SK-N-SH (cell line): ENCODE data around the gene LRP1-AS. TPM values are rescaled to one million over a fixed set of nuclear protein-coding genes. Genes with fewer than 3 reads are reported as not detected.

Experiments used
- CTCF ChIA-PET: fragments of 300-600, 350-600 bp; formaldehyde crosslinking; extraction: SDS; loops from one replicate; lab custom pipeline; 2021; lab: Yijun Ruan, JAX
- POLR2A ChIA-PET: fragments of 350-600 bp; sonication (Branson Sonifier 250); formaldehyde crosslinking; extraction: SDS; loops from one replicate; lab custom pipeline; 2020; ENCODE audit warnings: antibody characterized with exemption, inconsistent platforms; lab: Yijun Ruan, JAX
- DNase-seq: peaks from one replicate; pipeline ENCODE4 v3.0.0; 2012
- H2AFZ ChIP-seq: fragments of 200-600 bp; sonication (generic); 2 replicates; pipeline ENCODE4 v1.8.1; 2016; ENCODE audit warnings: antibody characterized with exemption, mild to moderate bottlenecking, low read depth
- H3F3A ChIP-seq: fragments of 200-600 bp; sonication (generic); replicated peaks from 2 replicates; pipeline ENCODE3; 2016; ENCODE audit warnings: antibody characterized with exemption, mild to moderate bottlenecking; ENCODE audit not compliant: insufficient read depth
- H3K27ac ChIP-seq, 2 experiments: fragments of 200-500 bp in 1 of 2; fragments of 200-600 bp in 1 of 2; sonication (Bioruptor generic) in 1 of 2; sonication (generic), shearing (Covaris generic) in 1 of 2; 2 replicates each; pipeline versions ENCODE4 v1.5.1 to v1.6.1; 2014 to 2016; ENCODE audit warnings: low read depth in 2 of 2, inconsistent platforms in 1 of 2, low read length in 1 of 2, mild to moderate bottlenecking in 1 of 2, mixed read lengths in 1 of 2
- H3K27me3 ChIP-seq: fragments of 200-600 bp; sonication (generic), shearing (Covaris generic); 2 replicates; pipeline ENCODE4 v1.6.1; 2016; ENCODE audit warnings: mixed run types; ENCODE audit not compliant: insufficient read depth
- H3K36me3 ChIP-seq, 2 experiments: fragments of 200-500 bp in 1 of 2; fragments of 200-600 bp in 1 of 2; sonication (Bioruptor generic) in 1 of 2; sonication (generic) in 1 of 2; replicated peaks in 1 of 2; 2 replicates each; pipeline versions ENCODE3 to v1.5.1; 2014 to 2016; ENCODE audit warnings: low read length in 1 of 2, mild to moderate bottlenecking in 1 of 2; ENCODE audit not compliant: insufficient read depth in 2 of 2, control insufficient read depth in 1 of 2
- H3K4me1 ChIP-seq, 2 experiments: fragments of 200-500 bp in 1 of 2; fragments of 200-600 bp in 1 of 2; sonication (Bioruptor generic) in 1 of 2; sonication (generic), shearing (Covaris generic) in 1 of 2; 2 replicates each; pipeline versions ENCODE4 v1.5.1 to v1.6.1; 2014 to 2016; ENCODE audit warnings: low read depth in 1 of 2, low read length in 1 of 2, mixed run types in 1 of 2; ENCODE audit not compliant: insufficient read depth in 2 of 2, control insufficient read depth in 1 of 2
- H3K4me2 ChIP-seq: fragments of 200-600 bp; sonication (generic), shearing (Covaris generic); 2 replicates; pipeline ENCODE4 v1.6.1; 2017; ENCODE audit warnings: mixed run types
- H3K4me3 ChIP-seq, 2 experiments: fragments of 200-500 bp in 1 of 2; fragments of 200-600 bp in 1 of 2; sonication (Bioruptor generic) in 1 of 2; sonication (generic), shearing (Covaris generic) in 1 of 2; 2 replicates each; pipeline versions ENCODE4 v1.5.1 to v1.8.1; 2014 to 2016; ENCODE audit warnings: low read depth in 2 of 2, inconsistent platforms in 1 of 2, low read length in 1 of 2, mild to moderate bottlenecking in 1 of 2, mixed read lengths in 1 of 2, moderate library complexity in 1 of 2
- H3K79me2 ChIP-seq: fragments of 200-600 bp; sonication (generic); 2 replicates; pipeline ENCODE4 v1.8.1; 2017; ENCODE audit warnings: mild to moderate bottlenecking; ENCODE audit not compliant: insufficient read depth
- H3K9ac ChIP-seq: fragments of 200-600 bp; sonication (generic); 2 replicates; pipeline ENCODE4 v1.6.1; 2017; ENCODE audit warnings: mixed run types
- H3K9me2 ChIP-seq: fragments of 200-600 bp; sonication (generic); 2 replicates; pipeline ENCODE4 v1.6.1; 2017; ENCODE audit warnings: mixed run types
- H3K9me3 ChIP-seq: fragments of 200-600 bp; sonication (generic); 2 replicates; pipeline ENCODE4 v1.6.1; 2017; ENCODE audit warnings: mixed run types, mild to moderate bottlenecking, moderate library complexity
- H4K20me1 ChIP-seq: fragments of 200-600 bp; sonication (generic); 2 replicates; pipeline ENCODE4 v1.6.1; 2017; ENCODE audit warnings: mild to moderate bottlenecking, mixed run types; ENCODE audit not compliant: insufficient read depth
- ELF1 ChIP-seq: IDR thresholded peaks from 2 replicates; pipeline ENCODE4 v1.4.0; 2012
- EP300 ChIP-seq, 2 experiments: IDR thresholded peaks; 2 replicates each; pipeline versions ENCODE4 v1.4.0 to v1.6.1; 2012; ENCODE audit warnings: borderline replicate concordance in 1 of 2, low read depth in 1 of 2, low read length in 1 of 2
- EZH2phosphoT487 ChIP-seq: fragments of 200-600 bp; sonication (generic); IDR thresholded peaks from 2 replicates; pipeline ENCODE4 v1.6.1; 2017; ENCODE audit warnings: low read depth, mixed run types, mild to moderate bottlenecking, antibody characterized with exemption, moderate library complexity, borderline replicate concordance
- FOSL2 ChIP-seq: IDR thresholded peaks from 2 replicates; pipeline ENCODE4 v1.4.0; 2012; ENCODE audit warnings: low read depth, mild to moderate bottlenecking, moderate library complexity, borderline replicate concordance
- FOXJ3 ChIP-seq: sonication (generic); formaldehyde crosslinking; IDR thresholded peaks from 2 replicates; pipeline ENCODE4 v1.5.1; 2020; ENCODE audit warnings: mild to moderate bottlenecking, missing genetic modification reagents
- FOXM1 ChIP-seq: IDR thresholded peaks from 2 replicates; pipeline ENCODE4 v1.4.0; 2012; ENCODE audit warnings: low read depth, mild to moderate bottlenecking
- GABPA ChIP-seq: IDR thresholded peaks from 2 replicates; pipeline ENCODE4 v1.4.0; 2012; ENCODE audit warnings: low read depth, mild to moderate bottlenecking
- JUND ChIP-seq: IDR thresholded peaks from 2 replicates; pipeline ENCODE4 v1.4.0; 2012
- MXI1 ChIP-seq: IDR thresholded peaks from 2 replicates; pipeline ENCODE4 v1.6.1; 2012; ENCODE audit warnings: mild to moderate bottlenecking, low read depth, low read length, improper control_type of control experiment
- POLR2AphosphoS5 ChIP-seq: IDR thresholded peaks from 2 replicates; pipeline ENCODE4 v1.6.1; 2012; ENCODE audit warnings: low read depth, low read length
- RAD21 ChIP-seq: IDR thresholded peaks from 2 replicates; pipeline ENCODE4 v1.6.1; 2012; ENCODE audit warnings: mild to moderate bottlenecking, low read length
- RXRA ChIP-seq: IDR thresholded peaks from 2 replicates; pipeline ENCODE4 v1.4.0; 2012; ENCODE audit warnings: low read depth, mild to moderate bottlenecking, borderline replicate concordance
- TAF1 ChIP-seq: IDR thresholded peaks from 2 replicates; pipeline ENCODE4 v1.6.1; 2012; ENCODE audit warnings: low read depth, mild to moderate bottlenecking, low read length, moderate library complexity, borderline replicate concordance
- TEAD4 ChIP-seq: IDR thresholded peaks from 2 replicates; pipeline ENCODE4 v1.4.0; 2012; ENCODE audit warnings: mild to moderate bottlenecking, borderline replicate concordance; ENCODE audit not compliant: insufficient read depth
- WGBS: methylation state at CpG from one replicate; pipeline ENCODE4 v1.1.6; 2017; ENCODE audit warnings: low lambda C conversion rate; 5-methylcytosine and 5-hydroxymethylcytosine counted together
- polyA plus RNA-seq, 3 experiments: library from polyadenylated mRNA; depleted of rRNA; stranded (reverse); fragments of >200 nt; gene quantifications; 2 replicates each; pipeline ENCODE4 v1.2.3, GENCODE V29; 2012
- TF ChIP-seq, protein P1 (sequence below): IDR thresholded peaks from 2 replicates; pipeline ENCODE4; 2012
- TF ChIP-seq, protein P2 (sequence below): IDR thresholded peaks from 2 replicates; pipeline ENCODE4 v1.6.1; 2012; ENCODE audit warnings: mild to moderate bottlenecking, low read depth, low read length, moderate library complexity
- TF ChIP-seq, protein P3 (sequence below): fragments of 200-600 bp; sonication (generic); IDR thresholded peaks from 2 replicates; pipeline ENCODE4 v1.6.1; 2017; ENCODE audit warnings: antibody characterized with exemption, mild to moderate bottlenecking, moderate library complexity
- TF ChIP-seq, protein P4 (sequence below): fragments of 150-350 bp; IDR thresholded peaks from 2 replicates; pipeline ENCODE4 v1.6.1; 2016; ENCODE audit warnings: mild to moderate bottlenecking, low read depth, low read length

LRP1-AS gene
- polyA plus RNA-seq, 1 of the 3 experiments (the other 2 are of a cell fraction), result not detected

GRCh38 chr12:57192920-57193319 lies 45.5 kb upstream of the LRP1-AS start:
- Histone ChIP-seq H3K4me3 (no peak overlapping the region), H3K9me3 (no peaks in the 10 kb centered on the region), H3K36me3 (peaks cover 7 to 85% of the 10 kb centered on the region in 2 experiments), H3K4me1 (no peaks in the 10 kb centered on the region), H3K27ac (no peak overlapping the region), H3F3A (peaks cover 4% of the 10 kb centered on the region), H3K79me2 (no peaks in the 10 kb centered on the region), H3K27me3 (no peaks in the 10 kb centered on the region), H3K9me2 (no peaks in the 10 kb centered on the region), H3K9ac (no peak overlapping the region), H2AFZ (no peak overlapping the region), H3K4me2 (no peak overlapping the region), H4K20me1 (no peaks in the 10 kb centered on the region)
- no peak for DNase-seq
- ChIA-PET CTCF (interaction anchor here (1.3 to 31.5 kb wide), 4 partner anchors 10 to 69 kb away, joined by 7 to 616 read pairs (median 30); partner anchors contain the start of gene LRP1-AS), POLR2A (no interaction called here)
- no peak for TF ChIP-seq RAD21
- no peak for TF ChIP-seq FOXJ3
- no peak for TF ChIP-seq EZH2phosphoT487
- no peak for TF ChIP-seq TAF1
- TF ChIP-seq, protein P1, sequence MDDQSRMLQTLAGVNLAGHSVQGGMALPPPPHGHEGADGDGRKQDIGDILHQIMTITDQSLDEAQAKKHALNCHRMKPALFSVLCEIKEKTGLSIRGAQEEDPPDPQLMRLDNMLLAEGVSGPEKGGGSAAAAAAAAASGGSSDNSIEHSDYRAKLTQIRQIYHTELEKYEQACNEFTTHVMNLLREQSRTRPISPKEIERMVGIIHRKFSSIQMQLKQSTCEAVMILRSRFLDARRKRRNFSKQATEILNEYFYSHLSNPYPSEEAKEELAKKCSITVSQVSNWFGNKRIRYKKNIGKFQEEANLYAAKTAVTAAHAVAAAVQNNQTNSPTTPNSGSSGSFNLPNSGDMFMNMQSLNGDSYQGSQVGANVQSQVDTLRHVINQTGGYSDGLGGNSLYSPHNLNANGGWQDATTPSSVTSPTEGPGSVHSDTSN, result no peak
- TF ChIP-seq RXRA, result no peak
- TF ChIP-seq, protein P2, sequence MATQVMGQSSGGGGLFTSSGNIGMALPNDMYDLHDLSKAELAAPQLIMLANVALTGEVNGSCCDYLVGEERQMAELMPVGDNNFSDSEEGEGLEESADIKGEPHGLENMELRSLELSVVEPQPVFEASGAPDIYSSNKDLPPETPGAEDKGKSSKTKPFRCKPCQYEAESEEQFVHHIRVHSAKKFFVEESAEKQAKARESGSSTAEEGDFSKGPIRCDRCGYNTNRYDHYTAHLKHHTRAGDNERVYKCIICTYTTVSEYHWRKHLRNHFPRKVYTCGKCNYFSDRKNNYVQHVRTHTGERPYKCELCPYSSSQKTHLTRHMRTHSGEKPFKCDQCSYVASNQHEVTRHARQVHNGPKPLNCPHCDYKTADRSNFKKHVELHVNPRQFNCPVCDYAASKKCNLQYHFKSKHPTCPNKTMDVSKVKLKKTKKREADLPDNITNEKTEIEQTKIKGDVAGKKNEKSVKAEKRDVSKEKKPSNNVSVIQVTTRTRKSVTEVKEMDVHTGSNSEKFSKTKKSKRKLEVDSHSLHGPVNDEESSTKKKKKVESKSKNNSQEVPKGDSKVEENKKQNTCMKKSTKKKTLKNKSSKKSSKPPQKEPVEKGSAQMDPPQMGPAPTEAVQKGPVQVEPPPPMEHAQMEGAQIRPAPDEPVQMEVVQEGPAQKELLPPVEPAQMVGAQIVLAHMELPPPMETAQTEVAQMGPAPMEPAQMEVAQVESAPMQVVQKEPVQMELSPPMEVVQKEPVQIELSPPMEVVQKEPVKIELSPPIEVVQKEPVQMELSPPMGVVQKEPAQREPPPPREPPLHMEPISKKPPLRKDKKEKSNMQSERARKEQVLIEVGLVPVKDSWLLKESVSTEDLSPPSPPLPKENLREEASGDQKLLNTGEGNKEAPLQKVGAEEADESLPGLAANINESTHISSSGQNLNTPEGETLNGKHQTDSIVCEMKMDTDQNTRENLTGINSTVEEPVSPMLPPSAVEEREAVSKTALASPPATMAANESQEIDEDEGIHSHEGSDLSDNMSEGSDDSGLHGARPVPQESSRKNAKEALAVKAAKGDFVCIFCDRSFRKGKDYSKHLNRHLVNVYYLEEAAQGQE, result no peak
- TF ChIP-seq, protein P3, sequence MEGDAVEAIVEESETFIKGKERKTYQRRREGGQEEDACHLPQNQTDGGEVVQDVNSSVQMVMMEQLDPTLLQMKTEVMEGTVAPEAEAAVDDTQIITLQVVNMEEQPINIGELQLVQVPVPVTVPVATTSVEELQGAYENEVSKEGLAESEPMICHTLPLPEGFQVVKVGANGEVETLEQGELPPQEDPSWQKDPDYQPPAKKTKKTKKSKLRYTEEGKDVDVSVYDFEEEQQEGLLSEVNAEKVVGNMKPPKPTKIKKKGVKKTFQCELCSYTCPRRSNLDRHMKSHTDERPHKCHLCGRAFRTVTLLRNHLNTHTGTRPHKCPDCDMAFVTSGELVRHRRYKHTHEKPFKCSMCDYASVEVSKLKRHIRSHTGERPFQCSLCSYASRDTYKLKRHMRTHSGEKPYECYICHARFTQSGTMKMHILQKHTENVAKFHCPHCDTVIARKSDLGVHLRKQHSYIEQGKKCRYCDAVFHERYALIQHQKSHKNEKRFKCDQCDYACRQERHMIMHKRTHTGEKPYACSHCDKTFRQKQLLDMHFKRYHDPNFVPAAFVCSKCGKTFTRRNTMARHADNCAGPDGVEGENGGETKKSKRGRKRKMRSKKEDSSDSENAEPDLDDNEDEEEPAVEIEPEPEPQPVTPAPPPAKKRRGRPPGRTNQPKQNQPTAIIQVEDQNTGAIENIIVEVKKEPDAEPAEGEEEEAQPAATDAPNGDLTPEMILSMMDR, result no peak
- TF ChIP-seq POLR2AphosphoS5, result no peak
- TF ChIP-seq ELF1, result no peak
- no peak for TF ChIP-seq FOXM1
- TF ChIP-seq MXI1, result no peak
- no peak for TF ChIP-seq EP300 (IDR thresholded peaks at IDR 0.05; ENCODE audit: borderline replicate concordance in 1 of 2, low read depth in 1 of 2, low read length in 1 of 2)
- TF ChIP-seq TEAD4, result no peak
- TF ChIP-seq GABPA, result no peak
- TF ChIP-seq JUND, result no peak
- TF ChIP-seq, protein P4, sequence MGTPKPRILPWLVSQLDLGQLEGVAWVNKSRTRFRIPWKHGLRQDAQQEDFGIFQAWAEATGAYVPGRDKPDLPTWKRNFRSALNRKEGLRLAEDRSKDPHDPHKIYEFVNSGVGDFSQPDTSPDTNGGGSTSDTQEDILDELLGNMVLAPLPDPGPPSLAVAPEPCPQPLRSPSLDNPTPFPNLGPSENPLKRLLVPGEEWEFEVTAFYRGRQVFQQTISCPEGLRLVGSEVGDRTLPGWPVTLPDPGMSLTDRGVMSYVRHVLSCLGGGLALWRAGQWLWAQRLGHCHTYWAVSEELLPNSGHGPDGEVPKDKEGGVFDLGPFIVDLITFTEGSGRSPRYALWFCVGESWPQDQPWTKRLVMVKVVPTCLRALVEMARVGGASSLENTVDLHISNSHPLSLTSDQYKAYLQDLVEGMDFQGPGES, result no peak
- TF ChIP-seq FOSL2, result no peak
- 80% methylated on average over 5 of the region's 16 CpGs for WGBS
